GM18870 (cell line): ENCODE data around the gene TRNT1.

ENCODE experiments used
- ATAC-seq: cut with Tn5 transposase; IDR thresholded peaks from one replicate; pipeline ENCODE4 v1.9.1; 2021; ENCODE audit warnings: moderate library complexity; ENCODE audit not compliant: unreplicated experiment

The TRNT1 gene

GRCh38 chr3:3126477-3127431, at the start of gene TRNT1:
Gene TRNT1 (plus strand): TSS chr3:3126940. CDS start chr3:3129041, 2,101 bp downstream.
- ATAC-seq, result peak; percentile 79

DNA sequence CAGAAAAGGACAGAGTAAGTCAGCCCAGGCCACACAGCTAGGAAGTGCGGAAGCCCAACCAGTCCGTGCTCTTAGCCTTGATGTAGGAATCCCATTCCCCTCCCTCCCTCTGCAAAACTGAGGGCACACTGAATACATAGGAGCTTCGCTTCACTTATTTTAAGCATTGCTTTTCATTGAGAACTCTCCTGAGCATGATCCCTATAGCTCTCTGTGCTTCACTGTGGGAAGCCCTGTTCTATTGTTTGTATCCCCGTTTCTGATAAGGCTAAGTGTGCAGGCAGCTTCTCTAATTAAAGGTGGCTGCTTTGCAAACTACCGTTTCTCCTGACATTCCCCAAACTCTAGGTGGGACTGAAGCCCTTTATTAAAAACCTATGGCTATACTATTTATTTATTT, 46.4 kb upstream of the TRNT1 start:
- no peak for ATAC-seq

DNA sequence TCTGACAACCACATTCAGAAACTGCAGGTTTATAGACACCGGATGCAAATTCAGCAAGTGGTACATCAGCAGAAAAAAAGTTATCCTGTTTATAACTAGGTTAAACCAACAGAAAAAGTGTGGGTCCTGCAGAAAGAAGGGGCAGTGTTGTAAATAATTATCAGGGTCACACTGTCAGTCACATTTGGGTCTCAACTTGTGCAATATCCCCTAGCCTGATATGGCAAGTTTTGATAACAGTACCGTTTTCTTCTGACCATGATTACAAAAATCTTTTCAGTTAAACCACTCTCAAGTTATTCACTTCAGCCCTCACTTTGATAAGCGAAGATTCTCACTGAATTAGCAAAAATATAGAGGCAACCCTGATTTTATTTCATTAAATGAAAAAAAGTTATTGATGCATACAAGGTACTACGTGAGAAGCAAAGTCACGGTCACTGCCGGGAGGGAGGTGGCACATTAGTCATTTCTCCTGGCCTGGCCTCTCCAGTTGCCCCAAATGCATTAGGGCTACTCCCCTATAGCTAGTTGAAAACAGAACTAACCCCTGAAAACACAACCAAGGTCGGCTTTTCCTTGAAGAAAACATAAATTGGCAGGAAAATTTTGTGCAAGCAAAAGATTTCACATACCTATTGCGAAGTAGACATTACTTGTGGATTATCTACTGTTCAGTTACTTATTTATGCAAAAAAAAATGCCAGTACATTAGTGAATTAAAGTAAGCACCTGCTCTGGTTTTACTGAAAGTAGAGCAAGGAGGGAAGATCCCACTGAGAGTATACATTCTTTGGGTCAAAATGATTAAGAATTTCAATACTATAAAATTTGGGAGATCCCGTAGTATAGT, 45.1 kb upstream of the TRNT1 start:
- ATAC-seq, result peak; percentile 48

DNA sequence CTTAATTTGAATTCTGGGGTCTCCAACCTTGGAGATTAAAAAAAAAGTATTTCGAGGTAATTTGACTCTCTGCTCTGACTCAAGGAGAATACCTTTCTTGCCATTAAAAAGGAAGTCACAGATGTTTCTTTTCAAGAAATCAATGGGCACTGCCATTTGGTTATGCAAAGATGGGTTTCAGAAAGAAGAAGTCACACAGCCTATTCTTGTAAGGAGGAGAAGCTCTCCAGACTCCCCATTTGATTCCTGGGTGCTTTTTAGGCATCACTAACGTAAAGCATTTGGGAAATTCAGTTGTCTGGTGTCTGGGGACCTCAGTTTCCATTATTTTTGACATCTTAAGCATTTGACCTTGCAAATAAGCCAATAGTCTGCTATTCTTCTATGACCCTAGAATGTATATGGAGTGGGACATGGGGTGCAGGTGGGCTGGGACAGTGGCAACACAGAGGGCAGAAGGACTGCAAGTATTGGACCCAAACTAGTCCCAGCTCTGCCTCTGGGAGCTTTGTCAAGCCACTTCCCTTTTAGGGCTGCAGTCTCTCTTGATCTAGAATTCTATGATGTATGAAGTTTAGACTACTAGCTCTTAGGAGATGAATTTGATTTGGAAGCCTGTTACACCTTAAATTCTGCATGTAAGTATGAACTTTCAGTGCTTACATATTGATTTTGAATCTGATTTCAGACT, 44.4 kb upstream of the TRNT1 start:
- peak; percentile 88 for ATAC-seq

- ATAC-seq, result no peak
Observed at GRCh38 chr3:3084890-3085289, 41.9 kb upstream of the TRNT1 start.

DNA sequence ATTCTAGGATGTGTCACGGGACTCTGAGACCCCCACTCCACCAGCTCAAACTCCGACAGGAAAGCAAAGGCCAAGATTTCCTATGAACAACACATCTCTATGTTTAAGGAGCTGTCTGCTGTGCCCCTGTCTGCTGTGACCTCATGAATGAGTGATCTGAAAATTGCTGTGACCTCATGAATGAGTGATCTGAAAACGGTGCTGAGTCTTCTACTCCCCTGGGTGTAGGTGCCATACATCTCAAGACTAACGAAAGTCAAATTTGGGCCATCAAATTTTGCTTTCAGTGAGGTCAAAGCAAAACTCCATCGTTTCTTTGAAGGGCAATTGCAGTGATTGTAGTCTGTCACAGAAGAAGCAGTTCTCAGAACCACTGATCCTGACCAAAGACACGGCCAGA, 41.0 kb upstream of the TRNT1 start:
- no peak for ATAC-seq

- no peak for ATAC-seq
Observed at GRCh38 chr3:3086239-3086638, 40.5 kb upstream of the TRNT1 start.

- no peak for ATAC-seq
Observed at GRCh38 chr3:3087279-3087678, 39.5 kb upstream of the TRNT1 start.

DNA sequence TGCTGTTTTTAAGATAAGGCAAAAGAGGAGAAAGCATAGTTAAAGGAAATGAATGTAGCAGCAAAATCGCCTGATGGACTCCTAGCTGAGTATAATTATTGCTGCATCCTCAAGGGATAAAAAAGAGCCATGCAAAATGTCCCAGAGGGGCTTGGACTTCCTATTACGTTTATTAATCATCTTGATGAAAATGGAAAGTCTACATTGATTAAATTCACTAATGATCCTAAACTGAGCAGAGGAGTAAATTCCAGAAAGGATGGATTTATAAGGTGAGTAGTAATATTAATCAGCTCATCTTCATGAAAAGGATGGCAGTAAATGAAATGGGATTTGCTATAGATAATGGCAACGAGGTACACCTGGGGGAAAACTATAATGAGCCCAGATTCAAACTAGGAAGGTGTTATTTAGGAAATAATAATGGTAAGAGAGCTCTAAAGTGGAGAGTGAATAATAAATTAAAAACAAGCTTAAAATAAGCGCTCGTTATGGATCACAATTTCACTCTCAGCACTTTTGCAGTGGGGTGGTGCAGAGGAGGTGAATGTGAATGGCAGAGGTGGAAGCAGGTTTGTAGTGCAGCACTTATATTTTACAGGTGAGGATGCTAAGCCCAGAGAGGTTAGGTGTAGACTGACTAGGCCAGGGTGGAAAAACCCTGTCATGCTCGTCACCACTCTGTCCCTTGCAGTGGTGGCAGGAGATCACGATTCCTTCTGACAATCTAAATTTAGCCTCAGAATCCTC, 38.8 kb upstream of the TRNT1 start:
- ATAC-seq, result no peak

DNA sequence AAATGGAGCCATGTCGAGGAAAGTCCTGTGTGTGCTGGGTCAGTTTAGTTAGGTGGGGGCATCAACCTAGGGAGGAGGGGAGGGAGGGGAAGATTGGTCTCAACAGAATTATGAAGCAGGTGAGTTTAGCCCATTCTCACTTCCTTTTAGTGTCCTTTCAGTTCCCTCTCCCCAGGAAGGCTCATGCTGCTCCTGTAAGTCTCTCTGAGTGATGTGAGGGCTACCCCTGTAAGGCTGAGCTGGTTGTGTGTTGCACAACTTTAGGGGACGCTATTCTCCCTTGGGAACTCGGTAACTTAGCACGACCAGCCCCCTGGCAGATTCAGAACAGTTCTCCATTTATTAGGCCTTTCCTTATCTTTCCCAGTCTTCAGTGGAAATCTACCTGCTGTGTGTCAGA, 37.7 kb upstream of the TRNT1 start:
- peak; percentile 96 for ATAC-seq

DNA sequence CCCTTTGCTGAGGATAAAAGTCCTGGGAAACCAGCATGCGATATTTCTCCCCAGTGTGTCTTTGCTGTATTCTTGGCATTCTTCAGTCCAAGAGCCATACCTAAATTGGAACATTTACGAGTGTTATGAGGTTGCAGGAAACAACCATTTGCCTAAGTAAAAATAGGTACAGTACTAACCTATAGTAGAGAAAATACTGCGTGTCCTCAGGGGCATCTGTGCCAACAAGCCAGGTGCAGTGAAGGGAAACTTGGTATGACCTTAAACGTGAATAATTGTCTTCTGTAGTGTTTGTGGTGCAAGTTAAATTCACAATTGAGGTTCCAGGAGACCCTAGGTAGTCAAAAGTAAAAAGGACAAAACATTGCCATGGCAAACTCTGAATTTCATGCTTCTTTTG, 28.8 kb upstream of the TRNT1 start:
- ATAC-seq, result no peak

- ATAC-seq, result peak; percentile 71
Observed at GRCh38 chr3:3101660-3102458, 24.9 kb upstream of the TRNT1 start.

DNA sequence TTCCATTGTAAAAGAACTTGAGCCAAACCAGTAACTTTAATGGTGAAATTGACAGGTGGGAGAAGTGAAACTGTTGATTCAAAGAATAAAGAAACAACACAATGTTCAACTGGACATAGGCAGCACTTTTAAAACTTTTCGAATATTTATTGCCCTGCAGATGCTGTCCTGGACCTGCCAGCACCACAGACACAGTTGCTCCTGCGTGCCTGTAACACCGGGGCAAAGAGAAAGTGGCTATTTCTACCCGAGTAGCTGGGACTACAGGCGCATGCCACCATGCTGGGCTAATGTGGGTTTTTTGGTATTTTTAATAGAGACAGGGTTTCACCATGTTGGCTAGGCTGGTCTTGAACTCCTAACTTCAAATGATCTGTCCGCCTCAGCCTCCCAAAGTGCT, 24.0 kb upstream of the TRNT1 start:
- ATAC-seq, result no peak

- ATAC-seq, result no peak
Observed at GRCh38 chr3:3105246-3105645, 21.5 kb upstream of the TRNT1 start.

- no peak for ATAC-seq
Observed at GRCh38 chr3:3105815-3106214, 20.9 kb upstream of the TRNT1 start.

- ATAC-seq, result no peak
Observed at GRCh38 chr3:3107181-3107580, 19.6 kb upstream of the TRNT1 start.

- ATAC-seq, result peak; percentile 30
Observed at GRCh38 chr3:3107858-3108257, 18.9 kb upstream of the TRNT1 start.

DNA sequence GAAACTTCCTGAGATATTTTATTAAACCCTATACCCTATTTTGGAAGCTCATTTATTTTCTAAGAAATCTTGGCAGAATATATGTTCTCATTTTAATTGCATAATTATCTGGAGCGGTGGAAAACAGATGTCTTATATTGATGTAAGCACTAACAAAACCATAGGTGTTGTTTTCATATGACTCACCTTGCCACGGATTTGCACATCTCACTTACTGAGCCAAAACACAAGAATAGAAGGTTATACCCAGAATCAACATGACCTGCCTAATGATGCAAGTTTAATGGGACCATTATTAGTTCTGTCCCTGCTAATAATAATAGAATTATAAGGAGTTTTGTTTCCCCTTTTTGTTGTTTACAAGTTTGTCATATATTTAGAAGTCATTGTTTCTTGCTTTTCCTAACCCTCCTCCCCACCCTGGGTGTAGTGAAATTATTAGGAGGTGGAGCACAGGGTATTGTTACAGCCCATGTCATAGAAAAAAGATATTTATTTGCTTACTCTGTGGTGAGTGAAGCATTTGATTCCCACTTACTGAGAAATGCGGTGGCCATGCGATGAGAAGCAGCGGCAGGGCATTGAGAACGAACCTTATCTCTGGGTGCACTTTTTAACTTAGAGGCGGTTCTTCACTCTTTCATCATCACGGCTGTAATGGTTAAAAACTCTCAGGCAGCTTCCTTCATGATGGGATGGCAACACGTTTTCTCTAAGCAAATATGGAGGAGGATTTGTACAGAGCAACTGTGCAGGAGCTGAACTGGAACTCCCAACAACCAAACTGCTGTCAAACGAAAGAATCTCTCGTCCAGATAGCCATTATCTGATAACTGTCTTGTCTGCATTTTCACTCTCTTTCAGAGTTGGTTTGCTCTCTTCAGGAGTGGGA, 17.1 kb upstream of the TRNT1 start:
- ATAC-seq, result peak; percentile 92

DNA sequence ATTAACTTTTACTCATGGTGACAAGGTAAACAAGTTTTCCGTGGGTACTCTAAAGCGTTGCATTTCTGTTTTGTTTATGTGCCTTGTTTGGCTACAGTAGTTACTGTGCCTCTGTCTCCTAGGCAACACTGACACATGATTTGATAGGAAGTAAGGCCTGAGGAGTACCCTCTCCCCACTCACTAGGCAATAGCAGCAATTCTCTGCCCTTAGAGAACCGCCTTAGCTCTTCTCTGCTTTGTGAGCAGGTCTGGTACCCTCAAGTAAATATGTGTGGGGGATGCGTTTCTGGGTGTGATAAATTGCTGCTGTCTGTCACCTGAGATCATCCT, 16.5 kb upstream of the TRNT1 start, which contains the start of gene IL5RA:
Gene IL5RA, minus strand, starts transcription at position 76 of the 332 bp plus-strand sequence. CDS start 5,390 bp downstream, outside the sequence.
- no peak for ATAC-seq
